Measurements from ENCODE around the gene LRIT1.

Gene LRIT1

DNA sequence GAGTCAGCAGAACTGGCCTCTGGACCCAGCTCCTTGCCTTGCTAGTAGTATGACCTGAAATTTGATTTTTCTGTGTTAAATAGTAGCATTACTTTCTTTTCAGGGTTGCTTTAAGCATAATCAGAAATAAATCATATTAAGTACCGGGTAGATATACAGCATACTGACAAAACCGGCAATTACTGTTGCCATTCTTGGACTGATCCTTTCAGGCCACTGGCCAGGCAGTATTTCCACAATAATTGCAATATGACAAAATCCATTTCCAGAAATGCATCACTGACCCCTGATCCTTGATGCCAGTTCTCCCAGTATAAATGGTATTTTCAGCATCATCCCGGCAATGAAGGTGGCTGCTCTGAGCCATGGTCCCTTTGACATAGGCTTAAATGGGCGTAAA, 6.9 kb downstream of the LRIT1 start:
- no peak overlapping the region for H3K4me3 Mint-ChIP-seq
- H3K4me1 Mint-ChIP-seq = no peaks in the 10 kb centered on the region
- ATAC-seq (no peak), DNase-seq (ENCODE audit: low spot score in 2 of 2) (no peak)
- no peaks in the 10 kb centered on the region for H3K36me3 Mint-ChIP-seq
- H3K9me3 Mint-ChIP-seq = no peaks in the 10 kb centered on the region
- no peak overlapping the region for H3K27ac Mint-ChIP-seq

DNA sequence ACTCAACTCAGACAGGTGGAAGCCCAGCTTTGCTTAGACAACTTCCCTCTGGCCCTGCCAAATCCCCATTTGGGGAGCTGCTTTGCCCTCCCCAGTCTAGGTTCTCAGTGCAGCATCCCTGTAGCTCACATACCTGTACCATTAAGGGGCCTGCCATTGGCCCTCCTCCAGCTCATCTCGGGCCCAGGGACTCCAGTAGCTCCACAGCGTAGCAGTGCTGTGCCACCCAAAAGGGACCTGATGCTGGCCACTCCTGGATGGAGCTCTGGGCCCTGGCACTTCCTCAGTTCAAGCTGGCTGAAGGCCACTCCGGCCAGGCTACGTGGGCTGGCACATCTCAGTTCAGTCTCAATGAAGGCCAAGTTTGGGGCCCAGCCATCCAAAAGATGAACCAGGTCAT, 7.4 kb downstream of the LRIT1 start:
- Mint-ChIP-seq H3K9me3 (no peaks in the 10 kb centered on the region), H3K27ac (no peak overlapping the region)
- DNase-seq (ENCODE audit: low spot score in 2 of 2) = no peak

DNA sequence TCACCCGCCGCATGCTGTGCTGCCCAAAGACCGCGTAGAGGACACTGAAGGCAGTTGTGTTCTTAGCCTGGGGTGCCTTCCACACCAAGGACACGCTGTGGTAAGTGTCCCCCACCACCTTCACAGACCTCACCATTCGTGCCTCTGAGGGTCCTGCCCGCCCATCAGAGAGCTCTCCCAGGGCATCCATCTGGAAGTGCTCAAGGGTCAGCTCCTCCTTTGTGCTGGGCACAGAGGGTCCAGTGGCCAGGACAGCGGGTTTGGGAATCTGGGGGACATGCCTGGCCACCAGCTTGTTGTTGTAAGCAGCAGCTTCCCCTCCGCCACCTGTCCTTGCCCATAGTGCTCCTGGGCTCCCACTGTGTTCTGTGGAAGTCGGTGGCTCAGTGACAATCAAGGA, 9.0 kb downstream of the LRIT1 start:
- no peak overlapping the region for H3K4me3 Mint-ChIP-seq
- no peaks in the 10 kb centered on the region for H3K4me1 Mint-ChIP-seq
- H3K9me3 Mint-ChIP-seq = no peaks in the 10 kb centered on the region
- DNase-seq (ENCODE audit: low spot score in 2 of 2) (no peak), ATAC-seq (peak; percentile 21)
- H3K27ac Mint-ChIP-seq = no peak overlapping the region
- no peaks in the 10 kb centered on the region for H3K36me3 Mint-ChIP-seq

More for the DNA sequence above, 7.4 kb downstream of the LRIT1 start:
- no peak for ATAC-seq
- no peak overlapping the region for H3K4me3 Mint-ChIP-seq
- H3K4me1 Mint-ChIP-seq = no peaks in the 10 kb centered on the region
- H3K36me3 Mint-ChIP-seq = no peaks in the 10 kb centered on the region

DNA sequence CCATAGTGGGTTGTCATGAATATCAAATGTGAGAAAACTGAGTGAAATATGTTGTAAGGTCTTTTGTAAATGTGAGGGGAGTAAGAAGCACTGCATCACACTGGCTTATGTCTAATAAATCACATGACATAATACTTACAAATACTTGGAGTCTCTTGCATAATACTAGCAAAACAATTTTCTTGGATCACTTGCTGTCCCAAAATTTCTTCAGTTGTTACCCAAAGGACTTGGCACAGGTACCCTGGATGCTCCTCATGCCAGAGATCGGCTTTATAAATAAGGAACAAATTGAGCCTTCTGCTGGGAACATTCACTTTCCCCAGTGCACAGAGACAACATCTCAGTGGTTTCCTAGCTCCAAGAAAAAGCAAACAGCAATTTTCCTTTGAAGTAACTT, 11.0 kb downstream of the LRIT1 start:
- Mint-ChIP-seq H3K36me3 (no peaks in the 10 kb centered on the region), H3K4me1 (no peaks in the 10 kb centered on the region), H3K27ac (no peak overlapping the region), H3K9me3 (no peaks in the 10 kb centered on the region), H3K4me3 (no peak overlapping the region)
- ATAC-seq (no peak), DNase-seq (ENCODE audit: low spot score in 2 of 2) (no peak)

DNA sequence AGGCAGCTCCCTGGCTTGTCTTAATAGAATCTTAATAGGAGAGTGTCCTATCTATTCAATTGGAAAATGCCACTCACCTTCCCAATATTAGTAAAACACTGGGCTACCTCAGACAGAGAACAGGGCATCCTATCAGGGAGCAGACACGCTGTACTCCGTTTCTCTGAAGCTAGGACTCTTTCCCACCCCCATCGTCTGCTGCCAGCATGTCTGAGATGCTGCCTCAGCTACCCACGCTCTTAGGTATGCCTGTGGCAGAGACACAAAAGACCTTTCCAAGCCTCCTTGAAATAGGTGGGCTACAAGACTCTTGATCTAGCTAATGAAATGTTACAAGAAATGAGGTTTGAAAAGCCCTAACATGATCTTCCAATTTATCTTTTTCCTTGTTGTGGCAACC, 13.5 kb downstream of the LRIT1 start:
- no peak for DNase-seq (ENCODE audit: low spot score in 2 of 2)
- ATAC-seq = no peak
- Mint-ChIP-seq H3K9me3 (no peaks in the 10 kb centered on the region), H3K36me3 (no peaks in the 10 kb centered on the region), H3K27ac (no peak overlapping the region), H3K4me1 (no peaks in the 10 kb centered on the region), H3K4me3 (no peak overlapping the region)

DNA sequence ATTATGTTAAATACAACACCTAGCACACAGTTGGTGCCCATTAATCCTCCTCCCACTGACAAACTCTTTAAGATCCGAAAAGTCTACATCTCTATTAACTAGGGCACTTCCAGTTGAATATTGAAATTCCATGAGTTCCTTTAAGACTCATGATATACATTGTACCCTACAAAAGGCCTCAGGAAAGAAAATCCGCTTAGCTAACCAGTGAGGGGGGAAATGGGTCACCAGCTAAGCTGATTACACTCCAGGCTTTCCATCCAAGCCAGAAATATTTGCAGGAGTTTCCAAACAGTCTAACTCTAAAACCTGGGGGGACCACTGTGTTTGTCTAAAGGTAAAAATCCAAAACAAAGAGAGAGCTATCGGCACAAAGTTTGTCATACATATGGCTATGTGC, 14.7 kb downstream of the LRIT1 start:
- Mint-ChIP-seq H3K36me3 (no peaks in the 10 kb centered on the region), H3K4me1 (no peaks in the 10 kb centered on the region), H3K4me3 (no peak overlapping the region), H3K9me3 (no peaks in the 10 kb centered on the region), H3K27ac (no peak overlapping the region)
- DNase-seq (ENCODE audit: low spot score in 2 of 2) (no peak), ATAC-seq (no peak)

DNA sequence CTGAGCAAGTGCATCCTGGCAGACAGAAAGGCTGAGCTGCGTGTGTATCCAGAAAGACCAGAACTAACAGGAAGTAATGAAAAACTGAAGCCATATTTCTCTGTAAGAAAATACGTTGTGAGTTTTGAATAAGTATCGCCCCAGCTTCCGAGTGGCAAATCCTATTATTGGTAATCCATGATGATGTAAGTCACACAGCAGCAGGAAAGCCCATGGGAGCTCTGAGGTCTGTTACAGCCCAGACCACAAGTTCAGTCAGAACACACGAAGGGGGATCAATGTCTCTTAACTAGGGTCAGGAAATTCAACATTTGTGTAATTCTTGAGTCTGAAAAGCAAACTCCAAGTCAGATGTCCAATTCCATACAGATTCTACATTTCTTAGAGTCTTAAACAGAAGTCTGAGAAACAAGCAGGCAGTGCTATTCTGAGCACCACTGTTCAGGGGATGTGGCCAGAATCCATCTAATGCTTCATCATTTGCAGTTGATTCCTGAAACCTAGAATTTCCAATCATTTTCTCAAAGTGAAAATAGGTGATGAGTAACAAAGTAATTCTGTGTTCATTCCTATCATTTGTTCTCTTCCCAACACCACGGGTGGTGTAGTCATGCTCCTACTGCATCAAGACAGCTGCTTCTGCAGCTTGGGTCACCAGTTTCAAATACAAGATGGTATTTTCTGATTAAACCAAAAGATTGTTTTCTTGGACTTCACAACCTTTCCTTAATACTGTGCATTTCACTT, 15.7 kb downstream of the LRIT1 start, which contains the start of gene LRIT2:
Gene LRIT2 (minus strand): TSS at position 118 of the 747 bp plus-strand sequence. CDS start 24 bp downstream, at position 94.
- H3K27ac Mint-ChIP-seq = no peak within 1 kb of the TSS

DNA sequence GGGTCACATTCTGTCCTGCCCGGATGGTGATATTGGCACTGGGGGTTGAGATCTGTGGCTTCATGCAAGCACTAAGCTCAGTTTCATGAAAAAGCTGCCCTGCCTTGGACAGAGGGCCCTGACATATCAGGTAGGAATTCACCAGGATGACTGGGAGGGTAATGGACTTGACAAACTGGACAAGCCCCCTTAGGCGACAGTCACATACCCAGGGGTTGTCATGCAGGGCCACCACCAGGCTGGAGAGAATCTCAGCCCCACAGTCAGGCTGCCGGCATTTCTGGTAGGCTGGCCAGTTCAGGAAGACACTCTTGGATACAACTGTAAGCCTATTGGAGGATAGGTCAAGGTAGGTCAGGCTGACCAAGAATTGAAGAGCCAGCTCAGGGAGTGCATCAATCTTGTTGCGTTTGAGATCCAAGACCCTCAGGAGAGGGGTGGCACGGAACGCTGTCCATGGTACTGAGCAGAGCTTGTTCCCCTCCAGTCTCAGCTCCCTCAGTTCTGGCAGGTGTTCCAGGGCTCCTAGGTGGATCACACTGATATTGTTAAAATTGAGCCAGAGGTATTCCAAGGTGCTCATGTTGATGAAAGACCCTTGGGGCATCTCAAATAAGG, 16.8 kb downstream of the LRIT1 start:
- no peak for ATAC-seq

More for the DNA sequence above, 15.7 kb downstream of the LRIT1 start, which contains the start of gene LRIT2:
- H3K9me3 Mint-ChIP-seq = no peaks in the 10 kb centered on the region
- H3K36me3 Mint-ChIP-seq = no peaks in the 10 kb centered on the region
- ATAC-seq = no peak
- H3K4me3 Mint-ChIP-seq = no peak within 1 kb of the TSS
- H3K4me1 Mint-ChIP-seq = no peaks in the 10 kb centered on the region
- no peak for DNase-seq (ENCODE audit: low spot score in 2 of 2)

DNA sequence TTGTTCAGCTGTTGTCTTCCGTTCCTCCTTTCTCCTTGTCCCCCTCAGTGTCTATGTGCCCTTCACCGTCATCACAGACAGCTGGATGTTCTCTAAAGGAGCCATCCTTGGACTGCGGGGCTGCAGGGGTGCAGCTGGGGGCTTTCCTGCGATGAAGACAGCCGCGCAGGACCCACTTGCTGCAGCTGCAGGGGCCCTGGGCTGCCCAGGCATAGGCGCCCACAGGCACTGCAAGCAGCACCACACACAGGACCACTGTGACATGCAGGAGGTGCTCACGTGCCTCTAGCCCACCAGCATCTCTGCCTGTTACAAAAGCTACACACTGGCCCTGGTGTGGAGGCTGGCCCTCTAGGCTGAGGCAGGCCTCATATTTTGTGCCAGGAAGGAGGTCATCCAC, 19.4 kb downstream of the LRIT1 start:
- H3K36me3 Mint-ChIP-seq = no peaks in the 10 kb centered on the region
- no peaks in the 10 kb centered on the region for H3K4me1 Mint-ChIP-seq
- DNase-seq (ENCODE audit: low spot score in 2 of 2) (no peak), ATAC-seq (no peak)
- H3K4me3 Mint-ChIP-seq = no peak overlapping the region
- peaks cover 4% of the 10 kb centered on the region for H3K9me3 Mint-ChIP-seq
- no peak overlapping the region for H3K27ac Mint-ChIP-seq

More for the DNA sequence above, 16.8 kb downstream of the LRIT1 start:
- Mint-ChIP-seq H3K4me3 (no peak overlapping the region), H3K9me3 (peaks cover under 1% of the 10 kb centered on the region), H3K36me3 (no peaks in the 10 kb centered on the region), H3K27ac (no peak overlapping the region), H3K4me1 (no peaks in the 10 kb centered on the region)
- no peak for DNase-seq (ENCODE audit: low spot score in 2 of 2)

DNA sequence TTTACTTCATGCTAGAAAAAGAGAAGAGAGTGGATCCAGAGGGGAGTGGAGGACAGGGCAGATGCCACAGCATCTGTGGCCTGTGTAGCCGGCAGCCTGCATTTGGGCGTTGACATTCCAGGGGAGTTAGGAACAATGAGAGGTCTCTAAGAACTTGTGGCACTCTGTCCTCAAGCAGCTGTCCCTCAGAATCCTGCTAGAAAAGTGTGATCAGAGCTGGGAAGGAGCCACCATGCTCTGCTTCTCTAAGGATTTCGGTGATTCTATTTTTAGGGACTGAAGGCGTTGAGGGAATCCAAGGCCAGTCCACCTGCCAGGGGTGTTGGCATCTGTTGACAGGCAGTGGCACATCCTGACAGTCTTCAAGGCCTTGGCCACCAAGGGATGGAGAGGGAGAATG, 23.6 kb downstream of the LRIT1 start:
- no peak for DNase-seq (ENCODE audit: low spot score in 2 of 2)
- no peaks in the 10 kb centered on the region for H3K36me3 Mint-ChIP-seq
- no peak overlapping the region for H3K27ac Mint-ChIP-seq
- H3K4me1 Mint-ChIP-seq = peaks cover 7% of the 10 kb centered on the region
- H3K9me3 Mint-ChIP-seq = peaks cover 4% of the 10 kb centered on the region
- ATAC-seq = no peak
- H3K4me3 Mint-ChIP-seq = no peak overlapping the region

DNA sequence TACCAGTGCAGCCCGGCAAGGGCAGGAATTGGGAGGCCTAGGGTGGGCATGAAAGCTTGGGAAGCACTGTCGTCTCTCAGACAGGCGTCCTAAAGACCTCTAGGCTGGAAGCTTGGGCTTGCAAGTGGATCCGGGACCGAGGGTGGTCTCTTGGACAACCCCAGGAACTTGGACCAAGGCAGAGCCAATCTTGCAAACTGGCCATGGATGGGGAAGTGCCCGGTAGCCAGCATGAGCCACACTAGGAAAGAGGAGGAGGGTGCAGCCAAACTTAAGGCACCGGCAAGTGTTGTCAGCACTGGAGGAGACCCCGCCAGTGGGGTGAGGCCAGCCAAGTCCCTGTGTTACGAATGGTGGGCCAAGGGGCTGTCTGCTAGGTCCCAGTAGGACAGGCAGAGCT, 24.5 kb downstream of the LRIT1 start:
- peaks cover 4% of the 10 kb centered on the region for H3K9me3 Mint-ChIP-seq
- H3K4me3 Mint-ChIP-seq = no peak overlapping the region
- no peaks in the 10 kb centered on the region for H3K36me3 Mint-ChIP-seq
- ATAC-seq = no peak
- peaks cover 7% of the 10 kb centered on the region for H3K4me1 Mint-ChIP-seq
- no peak overlapping the region for H3K27ac Mint-ChIP-seq
- DNase-seq (ENCODE audit: low spot score in 2 of 2) = no peak

DNA sequence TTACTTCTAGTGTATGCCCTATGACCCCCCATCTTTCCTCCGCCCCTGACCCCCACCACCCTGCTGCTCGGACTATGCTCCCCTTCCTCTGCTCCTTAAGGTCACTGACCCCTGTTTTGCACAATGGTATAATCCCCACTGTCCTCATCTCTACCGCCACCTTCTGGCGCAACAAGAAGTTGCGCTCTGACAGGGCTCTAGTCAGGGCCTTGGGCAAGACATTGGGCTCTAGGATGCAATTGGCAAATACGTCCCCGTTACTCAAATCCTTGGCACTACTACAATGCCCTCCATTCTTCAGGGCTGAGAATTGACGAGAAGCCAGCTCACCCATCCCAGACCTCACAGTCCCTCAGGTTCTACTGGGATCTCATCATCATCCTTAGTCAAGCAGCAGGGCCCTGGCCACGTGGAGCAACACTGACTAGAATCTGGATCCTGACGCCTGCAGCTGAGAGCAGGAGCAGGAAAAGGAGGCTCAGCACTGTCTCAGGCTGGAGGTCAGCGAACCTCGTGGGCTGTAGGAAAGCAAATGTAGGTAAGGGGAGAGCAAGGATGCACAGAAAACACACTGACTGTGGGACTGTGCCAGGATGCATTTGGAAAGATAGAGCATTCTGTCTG, 26.6 kb downstream of the LRIT1 start:
- Mint-ChIP-seq H3K9me3 (peaks cover 4% of the 10 kb centered on the region), H3K4me1 (peaks cover 7% of the 10 kb centered on the region), H3K4me3 (no peak overlapping the region), H3K36me3 (no peaks in the 10 kb centered on the region), H3K27ac (no peak overlapping the region)
- DNase-seq (ENCODE audit: low spot score in 2 of 2) (peak; percentile 28 to 71), ATAC-seq (peak; percentile 75)

DNA sequence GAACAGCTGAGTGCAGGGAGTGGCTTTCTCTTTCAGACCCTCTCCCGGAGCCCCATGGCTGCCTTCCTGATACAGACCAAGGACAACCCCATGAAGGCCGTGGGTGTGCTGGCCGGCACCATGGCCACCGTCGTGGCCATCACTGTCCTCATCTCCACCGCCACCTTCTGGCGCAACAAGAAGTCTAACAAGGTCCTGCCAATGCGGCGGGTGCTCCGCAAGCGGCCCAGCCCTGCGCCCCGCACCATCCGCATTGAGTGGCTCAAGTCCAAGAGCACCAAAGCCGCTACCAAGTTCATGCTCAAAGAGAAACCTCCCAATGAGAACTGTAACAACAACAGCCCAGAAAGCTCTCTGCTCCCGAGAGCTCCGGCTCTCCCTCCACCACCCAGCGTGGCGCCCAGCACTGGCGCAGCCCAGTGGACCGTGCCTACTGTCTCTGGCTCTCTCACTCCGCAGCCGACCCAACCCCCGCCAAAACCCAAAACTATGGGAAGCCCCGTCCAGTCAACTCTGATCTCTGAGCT, 27.2 kb downstream of the LRIT1 start:
- ATAC-seq (no peak), DNase-seq (ENCODE audit: low spot score in 2 of 2) (no peak)
- Mint-ChIP-seq H3K4me3 (no peak overlapping the region), H3K4me1 (peaks cover 7% of the 10 kb centered on the region), H3K27ac (no peak overlapping the region), H3K36me3 (no peaks in the 10 kb centered on the region), H3K9me3 (no peaks in the 10 kb centered on the region)

DNA sequence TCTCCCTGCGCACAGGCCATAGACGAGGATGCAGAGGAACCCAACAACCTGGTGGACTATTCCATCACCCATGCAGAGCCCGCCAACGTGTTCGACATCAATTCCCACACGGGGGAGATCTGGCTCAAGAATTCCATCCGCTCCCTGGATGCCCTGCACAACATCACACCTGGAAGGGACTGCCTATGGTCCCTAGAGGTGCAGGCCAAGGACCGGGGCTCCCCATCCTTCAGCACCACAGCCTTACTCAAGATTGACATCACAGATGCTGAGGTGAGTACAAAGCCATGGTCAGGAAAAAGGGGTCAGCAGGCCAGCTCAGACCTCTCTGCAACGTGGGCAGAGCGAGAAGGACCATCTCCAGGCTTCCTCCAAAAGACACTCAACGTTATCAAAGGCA, 28.3 kb downstream of the LRIT1 start:
- H3K4me3 Mint-ChIP-seq = no peak overlapping the region
- H3K4me1 Mint-ChIP-seq = peaks cover 7% of the 10 kb centered on the region
- no peaks in the 10 kb centered on the region for H3K9me3 Mint-ChIP-seq
- ATAC-seq (no peak), DNase-seq (ENCODE audit: low spot score in 2 of 2) (no peak)
- H3K27ac Mint-ChIP-seq = no peak overlapping the region
- no peaks in the 10 kb centered on the region for H3K36me3 Mint-ChIP-seq

DNA sequence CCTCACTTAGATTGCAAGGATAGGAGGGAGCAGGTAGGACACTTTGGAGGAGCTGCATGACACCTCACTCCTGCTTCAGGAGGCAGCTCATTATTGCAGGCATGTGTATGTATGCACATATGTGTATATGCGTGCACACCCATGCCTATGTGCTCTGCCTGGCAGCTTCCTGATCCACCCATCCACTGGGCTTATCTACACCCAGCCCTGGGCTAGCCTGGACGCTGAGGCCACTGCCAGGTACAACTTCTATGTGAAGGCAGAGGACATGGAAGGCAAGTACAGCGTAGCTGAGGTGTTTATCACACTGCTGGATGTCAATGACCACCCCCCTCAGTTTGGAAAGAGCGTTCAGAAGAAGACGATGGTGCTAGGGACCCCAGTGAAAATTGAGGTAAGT, 29.3 kb downstream of the LRIT1 start:
- H3K9me3 Mint-ChIP-seq = no peaks in the 10 kb centered on the region
- no peak overlapping the region for H3K27ac Mint-ChIP-seq
- no peak for DNase-seq (ENCODE audit: low spot score in 2 of 2)
- H3K36me3 Mint-ChIP-seq = no peaks in the 10 kb centered on the region
- H3K4me1 Mint-ChIP-seq = peaks cover 7% of the 10 kb centered on the region
- ATAC-seq = peak; percentile 8
- H3K4me3 Mint-ChIP-seq = no peak overlapping the region

DNA sequence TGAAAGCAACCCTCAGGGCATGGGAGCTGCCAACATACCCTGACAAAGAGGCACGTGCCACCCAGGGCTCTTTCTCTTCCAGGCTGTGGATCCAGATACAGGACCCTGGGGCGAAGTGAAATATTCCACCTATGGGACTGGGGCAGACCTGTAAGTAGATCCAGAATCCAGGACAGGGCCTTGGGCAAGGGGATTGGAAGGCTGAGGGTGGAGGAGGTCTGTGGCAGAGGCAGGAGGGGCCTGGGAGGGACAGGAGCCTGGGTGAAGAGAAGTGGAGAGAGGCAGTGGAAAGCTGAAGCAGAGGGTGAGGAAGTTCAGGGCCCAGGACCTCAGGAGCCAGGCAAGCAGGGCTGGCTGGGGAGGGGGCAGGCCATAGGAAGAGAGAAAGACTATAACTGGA, 29.8 kb downstream of the LRIT1 start:
- Mint-ChIP-seq H3K27ac (no peak overlapping the region), H3K4me1 (peaks cover 7% of the 10 kb centered on the region), H3K36me3 (no peaks in the 10 kb centered on the region), H3K4me3 (no peak overlapping the region), H3K9me3 (no peaks in the 10 kb centered on the region)
- ATAC-seq = no peak
- no peak for DNase-seq (ENCODE audit: low spot score in 2 of 2)

Measured in stimulated activated effector memory CD8-positive, alpha-beta T cell treated with anti-CD3 and anti-CD28 coated beads, Interleukin-12 subunit alpha, Interleukin-12 subunit beta, amount 100 ng/mL, for 72 hours (primary cell).